UCSD-AML1 (cell line): ENCODE measurements around the gene PRG3.

Experiments
- DNase-seq: peaks from one replicate; lab custom pipeline; 2025; ENCODE audit not compliant: unreplicated experiment; lab: John Stamatoyannopoulos, UW

PRG3 gene, protein sequence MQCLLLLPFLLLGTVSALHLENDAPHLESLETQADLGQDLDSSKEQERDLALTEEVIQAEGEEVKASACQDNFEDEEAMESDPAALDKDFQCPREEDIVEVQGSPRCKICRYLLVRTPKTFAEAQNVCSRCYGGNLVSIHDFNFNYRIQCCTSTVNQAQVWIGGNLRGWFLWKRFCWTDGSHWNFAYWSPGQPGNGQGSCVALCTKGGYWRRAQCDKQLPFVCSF

DNA sequence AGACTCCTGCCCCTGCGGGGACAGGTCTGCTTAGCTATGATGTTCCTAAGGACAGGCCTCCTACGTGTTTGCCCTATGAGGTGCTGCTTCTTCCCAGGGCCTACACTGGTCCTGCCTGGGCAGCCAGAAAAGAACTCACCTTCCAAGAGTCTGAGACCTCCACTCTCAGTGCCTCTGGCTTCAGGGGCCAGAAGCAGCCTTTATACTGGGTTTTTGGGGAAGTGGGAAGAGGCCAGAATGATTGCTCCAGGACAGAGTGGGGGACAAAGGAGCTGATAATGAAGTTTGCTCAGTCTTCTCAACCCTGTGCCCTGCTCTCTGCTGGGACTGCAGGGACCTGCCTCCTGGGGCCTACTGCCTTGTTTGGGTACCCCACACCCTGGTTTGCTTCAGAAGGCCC lies at the start of gene PRG3:
PRG3 (minus strand) TSS at position 176 of the 400 bp plus-strand sequence. CDS start 442 bp downstream, outside the sequence.
- no peak for DNase-seq

DNA sequence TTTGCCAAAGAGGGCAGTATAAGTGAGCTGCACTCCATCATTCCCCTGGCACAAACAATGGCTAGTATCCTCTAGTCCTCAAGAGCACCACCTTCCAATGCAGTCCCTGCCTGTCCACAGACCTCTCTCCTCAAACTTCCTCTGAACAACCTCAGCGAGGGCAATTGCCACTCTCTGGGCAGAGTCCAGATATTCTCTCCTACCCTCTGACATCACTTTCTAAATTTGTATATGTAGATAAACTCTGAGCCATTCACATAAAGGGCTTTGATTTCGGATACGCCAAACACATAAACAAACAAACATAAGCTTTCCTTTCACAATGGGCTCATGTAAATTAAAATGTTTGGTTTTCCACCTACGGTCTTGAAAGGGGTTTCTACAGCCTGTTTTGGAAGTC lies 49.0 kb upstream of the PRG3 start:
- no peak for DNase-seq

DNA sequence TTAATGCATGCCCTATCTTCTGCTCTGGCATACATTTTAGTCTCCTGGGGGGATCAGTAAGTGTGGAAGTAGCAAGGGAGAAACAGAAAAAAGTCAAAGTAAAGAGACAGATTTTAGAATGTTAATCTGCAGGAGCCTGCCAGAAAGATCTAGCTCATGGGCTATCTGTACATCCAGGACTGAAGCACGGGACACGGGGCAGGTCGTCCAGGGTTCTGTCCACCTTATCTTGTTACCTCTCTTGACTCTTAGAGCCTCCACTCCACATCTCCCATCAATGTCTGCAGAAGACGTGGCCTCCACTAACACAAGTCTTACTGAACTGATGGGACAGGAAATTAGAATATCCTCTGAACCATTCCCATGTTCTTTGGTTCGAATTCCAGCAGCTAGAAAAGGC lies 47.7 kb upstream of the PRG3 start:
- DNase-seq, result no peak

DNA sequence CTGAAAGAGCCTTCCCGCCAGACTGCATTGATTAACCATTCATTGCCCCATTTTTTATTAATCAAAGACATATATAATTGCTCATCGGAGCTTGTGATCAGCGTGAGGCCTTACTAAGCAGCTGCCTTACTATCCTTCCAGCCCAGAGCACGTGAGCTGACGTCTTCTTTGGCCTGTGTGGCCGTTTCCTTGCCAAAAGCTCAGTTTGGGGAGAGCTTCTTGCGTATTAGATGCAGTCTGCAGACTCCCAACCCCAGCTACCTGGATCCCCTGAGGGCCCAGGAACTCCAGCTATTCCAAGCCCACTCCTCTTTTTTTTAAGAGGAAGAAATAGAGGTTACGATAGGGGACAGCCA lies 46.8 kb upstream of the PRG3 start:
- no peak for DNase-seq

DNA sequence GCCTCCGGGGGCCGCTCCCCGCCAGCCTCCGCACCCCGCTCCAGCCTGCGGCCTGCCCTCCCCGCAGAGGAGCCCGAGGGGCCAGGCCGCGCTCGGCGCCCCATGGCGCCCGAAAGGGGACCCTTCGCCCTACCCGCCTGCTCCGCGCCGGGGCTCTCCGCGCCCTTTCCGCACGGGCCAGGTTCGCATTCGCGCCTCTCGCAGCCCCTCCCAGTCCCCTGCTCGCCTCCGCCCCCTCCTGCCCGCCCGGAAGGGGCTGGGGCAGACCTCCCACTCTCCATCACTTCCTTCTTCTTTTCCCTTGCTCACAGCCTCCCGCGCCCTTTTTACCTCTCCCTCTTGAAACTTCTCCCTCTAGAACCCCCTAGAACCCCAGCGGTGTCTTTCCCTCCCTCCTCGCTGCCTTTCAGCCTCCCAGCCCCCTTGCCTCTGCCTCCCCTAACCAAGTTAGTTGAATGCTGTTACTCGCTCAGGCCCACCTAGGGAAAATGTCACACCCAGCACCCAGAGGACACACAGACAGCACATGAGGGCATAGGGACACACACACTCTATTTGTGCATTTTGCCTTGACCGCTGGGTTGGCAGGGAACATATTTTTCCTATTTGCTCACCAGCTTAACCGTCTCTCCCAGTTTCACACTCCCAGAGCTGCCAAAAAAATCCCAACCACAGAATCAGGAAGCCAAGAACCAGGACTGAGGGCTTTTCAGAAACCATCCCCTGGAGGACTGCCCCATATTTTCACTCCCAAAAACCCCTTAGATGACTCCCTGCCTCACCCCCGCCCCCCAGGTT lies 46.2 kb upstream of the PRG3 start, which contains the start of gene SLC43A3:
SLC43A3 (minus strand) TSS at position 193 of the 798 bp plus-strand sequence. CDS start 949 bp downstream, outside the sequence.
- peak; percentile 88 for DNase-seq

DNA sequence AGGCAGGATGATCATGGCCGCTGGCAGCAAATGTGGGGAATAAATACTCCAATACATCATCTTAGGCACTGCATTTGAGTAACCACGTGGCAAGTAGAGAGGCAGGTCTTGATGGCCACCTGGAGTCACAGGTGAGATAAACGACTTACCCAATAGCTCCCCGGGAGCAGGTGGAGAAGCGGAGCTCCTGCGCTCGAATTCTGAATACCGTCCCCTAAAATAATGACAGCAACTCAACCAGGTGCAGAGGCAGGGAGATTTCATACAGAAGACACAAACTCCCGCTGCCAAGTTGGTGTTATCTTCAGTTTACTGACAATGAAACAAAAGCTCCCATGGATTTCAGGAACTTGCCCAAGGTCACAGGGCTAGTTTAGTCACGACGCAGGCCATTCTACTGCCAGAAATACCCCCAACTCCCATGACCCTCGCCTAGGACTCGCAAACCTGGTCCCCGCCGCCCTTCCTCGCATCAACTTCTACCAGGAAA lies 45.5 kb upstream of the PRG3 start:
- no peak for DNase-seq

DNA sequence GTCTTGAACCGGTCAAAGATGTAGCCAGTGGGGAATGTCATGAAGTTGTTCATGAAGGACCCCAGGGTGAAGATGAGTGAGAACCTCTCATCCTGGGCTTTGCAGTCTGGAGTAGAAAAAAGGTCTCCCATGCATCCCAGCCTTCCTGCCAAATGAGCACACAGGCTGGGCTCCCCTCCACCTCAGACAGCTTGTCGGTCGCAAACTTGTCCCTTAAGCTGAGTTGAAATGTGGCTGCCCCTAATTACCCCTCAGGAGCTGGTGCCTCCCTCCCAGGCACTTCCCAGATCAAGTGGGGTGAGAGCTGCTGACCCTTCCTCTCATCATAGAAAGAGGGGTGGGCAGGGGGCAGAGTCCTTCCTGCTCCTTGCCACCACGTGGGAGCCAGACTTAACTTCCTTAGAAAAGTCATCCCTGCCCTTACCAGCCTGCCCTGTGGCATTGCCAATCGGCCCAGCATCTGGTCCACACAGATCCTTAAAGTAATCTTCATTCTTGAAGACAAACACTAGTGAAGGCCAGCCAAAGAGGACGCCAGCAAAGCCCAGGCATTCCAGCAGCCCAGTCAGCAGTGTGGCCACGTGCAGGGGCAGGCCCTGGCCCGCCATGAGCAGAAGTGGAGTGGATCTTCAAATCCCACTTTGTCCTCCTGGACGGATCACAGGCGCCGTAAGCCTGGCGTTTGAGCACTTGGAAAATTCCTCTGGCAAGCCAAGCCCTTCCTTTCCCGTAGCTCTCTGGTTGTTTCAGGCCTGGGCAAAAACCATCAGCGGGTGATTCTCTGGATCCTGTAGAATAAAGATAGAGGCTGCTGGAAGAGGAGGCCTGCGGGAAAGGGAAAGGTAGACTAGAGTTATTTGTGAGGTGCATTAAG lies 44.9 kb upstream of the PRG3 start:
- peak; percentile 39 for DNase-seq

DNA sequence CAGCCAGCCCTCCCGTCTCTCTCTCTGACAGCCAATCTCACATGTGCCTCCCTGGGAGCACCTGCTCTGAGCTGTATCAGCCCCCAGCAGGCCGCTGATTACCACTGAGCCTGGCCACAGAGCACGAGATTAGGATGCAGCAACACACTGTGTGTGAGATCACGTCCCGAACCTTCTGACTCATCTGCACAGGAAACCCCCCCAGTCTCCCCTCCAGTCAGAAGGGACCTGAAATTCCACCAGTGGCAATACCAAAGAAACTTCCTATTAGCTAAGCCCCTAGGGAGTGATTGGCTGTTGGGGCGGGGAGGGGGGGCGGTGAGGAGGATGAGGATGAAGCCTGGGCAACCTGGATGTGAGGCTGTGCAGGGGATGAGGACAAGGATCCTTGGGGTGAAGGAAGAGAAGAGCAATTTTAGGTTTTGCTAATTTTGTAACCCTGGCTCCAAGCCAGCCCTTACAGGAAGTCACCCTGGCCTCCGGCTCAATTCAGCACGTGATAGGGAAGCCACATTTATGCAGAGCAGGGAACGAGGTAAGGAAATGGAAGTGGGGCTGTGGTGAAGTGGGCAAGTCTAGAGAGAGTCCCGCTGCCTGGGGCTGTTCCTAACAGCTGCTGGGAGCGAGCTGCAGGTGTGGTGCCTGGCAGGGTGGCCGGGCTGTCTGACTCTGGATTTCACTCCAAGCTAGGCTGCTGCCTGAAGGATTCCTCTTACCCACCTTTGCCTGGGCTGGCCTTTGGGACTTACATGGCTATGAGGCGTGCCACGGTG lies 44.0 kb upstream of the PRG3 start:
- peak; percentile 88 for DNase-seq

DNA sequence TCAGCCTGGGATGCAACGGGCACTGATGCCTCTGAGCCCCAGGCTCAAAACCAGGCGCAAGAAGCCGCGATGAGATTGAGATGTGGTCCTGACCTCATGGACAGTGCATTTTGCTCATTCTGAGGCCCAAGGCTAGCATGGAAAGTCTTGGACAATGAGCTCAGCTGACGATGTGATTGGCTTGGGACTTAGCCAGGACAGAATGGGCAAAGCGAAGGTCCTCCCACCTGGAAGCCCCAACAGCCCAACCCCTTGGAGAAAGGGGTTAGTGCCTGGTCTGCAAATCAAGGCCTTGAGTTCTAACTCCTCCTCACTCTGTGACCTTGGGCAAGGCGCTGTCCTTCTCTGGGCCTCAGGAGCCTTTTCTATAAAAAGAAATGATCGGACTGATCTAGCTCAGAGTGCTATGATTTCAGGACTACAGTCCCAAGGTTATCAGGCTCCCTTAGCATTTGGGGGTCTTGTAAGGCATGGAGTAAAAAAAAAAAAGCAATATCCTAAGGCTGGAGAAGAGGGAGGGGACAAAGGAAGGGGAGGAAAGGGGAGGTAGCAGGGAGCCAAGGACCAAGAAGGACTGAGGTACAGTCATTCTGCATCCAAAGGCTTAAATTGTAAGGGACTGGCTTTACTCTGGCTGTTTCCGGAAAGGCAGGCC lies 43.3 kb upstream of the PRG3 start:
- DNase-seq, result no peak

DNA sequence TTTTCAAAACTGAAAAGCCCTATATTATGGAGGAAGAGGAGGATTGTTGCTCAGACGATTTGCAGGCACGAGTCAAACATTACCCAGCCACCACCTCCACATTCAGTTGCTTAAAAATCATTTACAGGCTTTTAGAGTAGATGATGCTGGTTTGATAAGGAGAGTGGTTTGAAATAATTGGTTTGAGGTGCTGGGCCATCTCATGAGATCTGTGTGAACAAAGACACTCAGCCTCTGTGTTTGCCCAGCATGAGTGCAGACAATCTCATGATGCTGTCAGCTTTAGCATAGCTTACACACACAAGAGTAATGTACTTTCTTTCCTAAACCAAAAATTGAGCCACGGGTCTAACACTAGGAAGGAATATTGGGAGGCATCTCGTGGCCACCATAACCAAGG lies 41.7 kb upstream of the PRG3 start:
- DNase-seq, result no peak

DNA sequence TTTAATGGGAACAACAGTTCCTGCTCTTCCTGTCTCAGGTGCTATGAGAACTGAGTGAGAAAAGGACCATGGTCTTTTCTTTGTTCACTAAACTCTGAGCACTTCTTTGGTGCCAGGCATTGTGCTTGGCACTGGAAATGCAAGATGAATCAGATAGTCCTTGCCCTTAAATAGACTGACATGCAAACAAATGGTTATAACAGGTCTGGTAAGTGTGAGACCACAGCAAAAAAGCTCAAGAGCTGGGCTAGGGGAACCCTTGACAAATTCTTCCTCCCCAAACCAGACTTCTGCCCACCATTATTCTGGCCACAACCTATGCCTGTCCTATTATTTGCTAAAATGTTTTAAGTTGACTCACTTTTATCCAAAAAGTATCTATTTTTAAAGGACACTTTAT lies 40.9 kb upstream of the PRG3 start:
- DNase-seq, result no peak

DNA sequence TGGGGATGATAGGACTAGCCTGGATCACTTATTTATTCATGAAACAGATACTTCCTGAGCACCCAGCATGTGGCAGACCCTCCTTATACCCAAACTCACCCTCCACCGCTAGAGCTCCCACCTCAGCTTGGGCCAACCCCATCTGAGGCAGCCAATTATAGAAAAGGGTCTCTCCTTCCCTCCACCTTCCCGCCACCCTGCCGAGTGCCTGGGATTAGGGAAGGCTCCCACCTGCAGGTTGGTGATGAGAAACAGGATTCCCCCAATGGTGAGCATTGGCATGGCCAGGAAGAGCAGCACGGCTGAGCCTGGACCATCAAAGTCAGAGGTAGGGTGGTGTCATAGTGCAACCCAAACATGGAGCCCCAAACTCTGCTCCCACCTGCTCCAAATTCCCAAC lies 40.1 kb upstream of the PRG3 start:
- DNase-seq, result no peak

DNA sequence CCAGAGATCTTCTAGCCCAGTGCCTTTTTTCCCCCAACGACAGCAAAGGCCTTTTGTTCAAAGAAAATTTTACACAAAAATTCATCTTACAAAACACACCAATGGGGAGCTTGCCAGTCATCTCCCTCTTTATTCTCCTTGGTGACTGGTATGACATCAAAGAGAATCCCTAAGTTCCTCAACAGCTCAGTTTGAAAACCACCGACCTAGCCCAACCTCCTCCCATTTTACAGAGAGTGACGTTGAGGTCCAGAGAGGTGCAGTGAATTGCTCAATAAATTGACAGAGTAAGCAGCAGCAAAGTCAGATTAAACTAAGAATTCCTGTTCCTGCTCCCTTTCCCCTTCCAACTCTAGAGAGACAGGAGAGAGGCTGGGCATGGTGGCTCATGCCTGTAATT lies 38.2 kb upstream of the PRG3 start:
- DNase-seq, result no peak

DNA sequence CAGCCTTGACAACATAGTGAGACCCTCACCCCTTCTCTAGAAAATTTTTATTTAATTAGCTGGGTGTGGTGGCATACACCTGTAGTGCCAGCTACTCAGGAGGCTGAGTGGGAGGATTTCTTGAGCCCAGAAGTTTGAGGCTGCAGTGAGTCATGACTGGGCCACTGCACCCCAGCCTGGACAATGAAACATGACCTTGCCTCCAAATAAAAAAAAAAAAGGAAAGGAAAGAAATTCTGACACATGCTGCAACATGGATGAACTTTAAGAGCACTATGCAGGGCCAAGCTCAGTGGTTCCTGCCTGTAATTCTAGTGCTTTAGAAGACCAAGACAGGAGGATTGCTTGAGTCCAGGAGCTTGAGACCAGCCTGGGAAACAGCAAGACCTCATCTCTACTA lies 37.2 kb upstream of the PRG3 start:
- no peak for DNase-seq

DNA sequence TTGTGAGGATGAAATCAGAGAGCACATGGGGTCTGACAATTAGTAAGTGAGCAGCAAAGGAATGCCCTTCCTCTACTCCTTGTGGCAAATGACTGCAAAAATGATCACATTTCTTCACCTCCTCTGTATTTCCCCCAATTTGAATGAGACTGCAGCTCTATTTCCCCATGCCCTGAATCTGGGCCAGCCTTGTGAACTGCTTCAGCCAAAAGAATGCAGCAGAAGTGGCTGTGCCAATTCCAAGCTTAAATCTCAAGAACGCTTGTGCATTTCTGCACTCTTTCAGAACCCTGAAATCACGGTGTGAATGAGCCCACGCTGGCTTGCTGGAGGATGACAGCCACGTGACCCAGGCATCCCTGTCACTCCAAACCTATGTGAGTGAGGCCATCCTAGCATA lies 36.1 kb upstream of the PRG3 start:
- no peak for DNase-seq

DNA sequence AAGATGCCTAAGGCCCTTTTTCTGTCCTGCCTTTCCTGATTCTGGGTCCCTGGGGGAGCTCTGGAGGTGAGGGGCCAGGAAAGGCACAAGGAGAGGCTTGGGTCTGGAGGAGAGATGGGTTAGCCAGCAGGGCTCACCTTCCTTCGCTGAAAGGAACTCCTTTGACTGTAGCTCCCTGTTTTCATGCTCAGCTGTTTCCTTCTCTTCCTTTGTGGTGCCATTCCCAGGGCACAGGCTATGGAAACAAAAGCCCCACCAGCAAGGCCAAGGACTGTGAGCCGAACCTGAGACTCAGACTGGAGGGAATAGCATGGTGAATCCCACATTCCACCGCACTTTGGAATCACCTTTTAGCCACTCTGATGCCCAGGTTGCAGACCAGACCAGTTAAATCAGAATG lies 35.5 kb upstream of the PRG3 start:
- no peak for DNase-seq

DNA sequence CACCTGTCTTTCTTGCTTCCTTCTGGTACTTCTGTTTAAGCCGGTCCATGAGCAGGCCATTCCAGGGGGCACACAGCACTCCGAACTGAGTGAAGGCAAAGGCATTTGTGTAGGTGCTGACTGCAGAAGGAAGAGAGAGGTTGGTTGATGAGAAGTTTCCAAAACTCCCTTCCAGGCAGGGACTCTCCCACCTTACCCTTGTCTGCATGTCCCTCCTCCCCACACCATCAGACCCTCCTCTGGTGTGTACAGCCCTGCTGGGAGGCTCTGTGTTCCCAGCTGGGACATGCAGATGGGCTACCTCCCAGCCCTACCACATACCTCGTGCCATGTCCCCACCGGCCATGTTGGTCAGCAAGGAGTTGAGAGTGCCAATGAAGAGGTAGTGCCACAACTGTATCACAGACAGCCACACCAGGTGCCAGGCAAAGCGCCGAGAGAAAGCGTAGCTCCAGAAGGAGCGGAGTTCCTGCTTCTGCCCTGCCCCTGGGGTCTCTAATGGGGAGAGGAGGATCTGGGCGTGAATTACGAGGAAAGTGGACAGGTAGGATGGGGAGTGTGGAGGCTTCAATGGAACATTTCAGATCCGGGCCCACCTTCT lies 33.8 kb upstream of the PRG3 start:
- no peak for DNase-seq

DNA sequence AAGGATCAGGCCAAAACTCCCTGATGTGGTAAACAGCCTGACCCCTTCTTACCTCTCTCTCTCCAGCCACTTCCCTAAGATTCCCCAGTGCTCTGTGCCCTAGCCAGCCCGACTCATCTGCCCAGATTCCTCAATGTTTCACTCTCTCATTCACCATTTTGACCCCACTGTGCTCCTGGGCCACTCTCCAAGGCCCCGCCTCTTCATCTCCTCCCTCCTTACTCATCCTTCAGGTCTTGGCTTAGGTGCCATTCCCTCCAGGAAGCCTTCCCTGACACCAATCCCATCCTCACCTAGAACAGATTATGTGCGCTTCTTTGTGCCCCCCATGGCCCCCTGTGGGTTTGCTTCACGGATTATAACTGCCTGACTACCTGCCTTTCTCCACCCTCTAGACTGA lies 32.7 kb upstream of the PRG3 start:
- DNase-seq, result no peak

DNA sequence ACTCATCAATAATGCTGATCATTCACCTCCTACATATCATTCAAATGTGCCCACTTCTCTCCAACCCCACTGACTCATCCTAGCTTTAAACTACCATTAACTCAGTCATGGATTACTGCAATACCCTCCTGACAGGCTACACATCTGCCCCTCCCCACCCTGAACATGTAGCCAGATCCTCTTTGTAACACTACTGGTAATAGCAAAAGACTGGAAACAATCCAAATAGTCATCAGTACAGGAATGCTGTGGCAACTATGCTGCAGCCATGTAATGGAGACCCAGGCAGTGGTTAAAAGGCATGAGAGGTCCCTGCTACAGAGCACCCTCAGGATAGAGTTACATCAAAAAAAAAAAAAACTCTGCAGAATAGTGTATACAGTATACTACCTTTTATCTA lies 29.3 kb upstream of the PRG3 start:
- no peak for DNase-seq
